SK-N-MC (cell line): ENCODE measurements around the gene TIAM1.

ENCODE experiments used
- EZH2 ChIP-seq: fragments of 200-600 bp; sonication (generic); IDR thresholded peaks from one replicate; pipeline ENCODE4 v1.6.1; 2017; ENCODE audit warnings: antibody characterized with exemption
- POLR2AphosphoS5 ChIP-seq: IDR thresholded peaks from 2 replicates; pipeline ENCODE4 v1.6.1; 2012; ENCODE audit warnings: mild to moderate bottlenecking, low read depth, low read length, borderline replicate concordance

DNA sequence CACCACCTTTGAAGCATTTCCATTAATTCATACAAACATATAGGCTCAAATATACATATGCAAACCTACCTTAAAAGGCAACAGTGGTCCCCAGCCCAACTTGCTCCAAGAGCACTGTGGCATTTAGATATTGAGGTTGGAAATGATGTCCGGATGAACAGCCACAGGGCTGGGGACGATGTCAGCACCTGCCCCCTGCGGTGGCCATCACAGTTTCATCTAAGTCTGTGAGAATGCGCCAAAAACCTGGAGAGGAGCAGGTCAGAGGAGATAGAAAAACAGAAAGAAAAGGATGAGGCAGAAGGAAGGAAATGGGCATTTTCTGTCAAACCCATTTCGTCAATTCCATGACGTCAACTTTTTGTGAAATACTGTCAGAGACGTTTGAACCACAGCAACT is 67.4 kb downstream of the TIAM1 start:
- TF ChIP-seq POLR2AphosphoS5, result no peak
- TF ChIP-seq EZH2, result no peak
